PC-3 (cell line): Measurements from ENCODE around the gene TPM3. TPM values are rescaled to one million over a fixed set of nuclear protein-coding genes. Genes with fewer than 3 reads are reported as not detected.
A peak's percentile ranks its signal among the peaks of the same experiment; 100 is the strongest.

Experiments
- ATAC-seq: fragments of 200-7000 bp; cut with Tn5 transposase; 2 replicates; pipeline ENCODE4 v1.9.1; 2020; ENCODE audit warnings: mild to moderate bottlenecking, moderate library complexity
- Bru-seq: library from RNA; stranded (reverse); fragments of 400-500 nt; gene quantifications from one replicate; lab custom pipeline; 2021; lab: Mats Ljungman, UMichigan
- BruChase-seq, 2 experiments: library from RNA; stranded (reverse); fragments of 400-500 nt; gene quantifications; one replicate each; lab custom pipeline; 2021; lab: Mats Ljungman, UMichigan
- BruUV-seq: library from RNA; stranded (reverse); fragments of 400-500 nt; replicated peaks from 2 replicates; lab custom pipeline; 2021; lab: Mats Ljungman, UMichigan
- CTCF ChIA-PET: fragments of 300-600 bp; sonication (Branson Sonifier 250); formaldehyde crosslinking; loops from one replicate; lab custom pipeline; 2022; ENCODE audit warnings: antibody characterized with exemption; lab: Charles Lee
- POLR2A ChIA-PET: fragments of 300-600 bp; sonication (Branson Sonifier 250); formaldehyde crosslinking; loops from one replicate; lab custom pipeline; 2022; ENCODE audit warnings: antibody characterized with exemption; ENCODE audit not compliant: unreplicated experiment; lab: Charles Lee
- DNase-seq: peaks from one replicate; pipeline ENCODE4 v3.0.0-alpha.2; 2015
- H2AFZ ChIP-seq: fragments of 300-600 bp; sonication (generic); 2 replicates; pipeline ENCODE4 v1.6.0; 2016; ENCODE audit warnings: antibody characterized with exemption, low read length
- H3F3A ChIP-seq: fragments of 300-600 bp; sonication (generic); one replicate; pipeline ENCODE4 v1.6.0; 2017; ENCODE audit warnings: antibody characterized with exemption, low read length, control low read depth, mild to moderate bottlenecking; ENCODE audit not compliant: unreplicated experiment
- H3K27ac ChIP-seq: fragments of 300-600 bp; sonication (generic); 2 replicates; pipeline ENCODE4 v1.5.1; 2016; ENCODE audit warnings: mild to moderate bottlenecking, low read length
- H3K27me3 ChIP-seq: fragments of 300-600 bp; sonication (generic); 2 replicates; pipeline ENCODE4 v1.6.1; 2016; ENCODE audit warnings: low read length, mixed read lengths
- H3K36me3 ChIP-seq: fragments of 300-600 bp; sonication (generic); 2 replicates; pipeline ENCODE4 v1.6.1; 2016; ENCODE audit warnings: low read depth, mixed run types, low read length, mixed read lengths
- H3K4me1 ChIP-seq: fragments of 300-600 bp; sonication (generic); 2 replicates; pipeline ENCODE4 v1.5.1; 2016; ENCODE audit warnings: low read length; ENCODE audit not compliant: insufficient read depth
- H3K4me2 ChIP-seq: fragments of 300-600 bp; sonication (generic); 2 replicates; pipeline ENCODE4 v1.6.0; 2016; ENCODE audit warnings: low read length
- H3K4me3 ChIP-seq: fragments of 300-600 bp; sonication (generic); 2 replicates; pipeline ENCODE4 v1.5.1; 2016; ENCODE audit warnings: mild to moderate bottlenecking, low read length, mixed read lengths
- H3K79me2 ChIP-seq: fragments of 300-600 bp; sonication (generic); 2 replicates; pipeline ENCODE4 v1.6.1; 2017; ENCODE audit warnings: low read length, mixed read lengths
- H3K9ac ChIP-seq: fragments of 300-600 bp; sonication (generic); 2 replicates; pipeline ENCODE4 v1.6.0; 2016; ENCODE audit warnings: mild to moderate bottlenecking, low read length
- H3K9me2 ChIP-seq: fragments of 300-600 bp; sonication (generic); replicated peaks from 2 replicates; pipeline ENCODE4 v1.6.1; 2016; ENCODE audit warnings: mixed run types, low read length, mixed read lengths
- H3K9me3 ChIP-seq: fragments of 300-600 bp; sonication (generic); 2 replicates; pipeline ENCODE4 v1.6.1; 2016; ENCODE audit warnings: low read length, mixed read lengths
- H4K20me1 ChIP-seq: fragments of 300-600 bp; sonication (generic); 2 replicates; pipeline ENCODE4 v1.6.1; 2016; ENCODE audit warnings: low read length, mixed read lengths
- CTCF ChIP-seq: fragments of 300-600 bp; sonication (generic); conservative IDR thresholded peaks from 2 replicates; pipeline ENCODE4 v1.5.1; 2017; ENCODE audit warnings: antibody characterized with exemption, low read depth, mild to moderate bottlenecking, low read length
- EZH2 ChIP-seq: fragments of 300-600 bp; sonication (generic); IDR thresholded peaks from one replicate; pipeline ENCODE4 v1.6.1; 2017; ENCODE audit warnings: antibody characterized with exemption, mild to moderate bottlenecking, low read length; ENCODE audit not compliant: unreplicated experiment
- EZH2phosphoT487 ChIP-seq: fragments of 300-600 bp; sonication (generic); IDR thresholded peaks from 2 replicates; pipeline ENCODE4 v1.6.1; 2018; ENCODE audit warnings: mild to moderate bottlenecking, antibody characterized with exemption, low read length, borderline replicate concordance
- intact Hi-C: fragments of 100-400 bp; cut with micrococcal nuclease; formaldehyde crosslinking; loops from 2 replicates; pipeline ENCODE4 v1.9.0; 2023
- long read RNA-seq: library from polyadenylated mRNA; unstranded; transcript quantifications from one replicate; pipeline ENCODE4 v2.0.0, GENCODE V29; 2021; ENCODE audit not compliant: unreplicated experiment
- total RNA-seq: library from RNA; depleted of rRNA; stranded (reverse); fragments of >200 nt; gene quantifications from 2 replicates; pipeline ENCODE4 v1.2.3, GENCODE V29; 2014; rRNA removed

TPM3 gene
- total RNA-seq = 428 and 524 TPM in 2 replicates
- percentile 94 among the genes with signal in this experiment for Bru-seq, nascent RNA
- percentile 96 among the genes with signal in this experiment for BruChase-seq, experiment 1, labeled RNA remaining after a 6-hour chase
- percentile 92 among the genes with signal in this experiment for BruChase-seq, experiment 2, labeled RNA remaining after a 2-hour chase
- long read RNA-seq, transcript TPM3-219 (7 exons, 1,248 nt) = minor isoform, 11 of 607 reads
- long read RNA-seq, transcript TPM3-205 (9 exons, 1,771 nt) = minor isoform, 13 of 607 reads
- long read RNA-seq, transcript TPM3-212 (8 exons, 3,131 nt) = major isoform, 469 of 607 reads
- long read RNA-seq, partial matches to known transcripts = 20 of 607 reads
- long read RNA-seq, other reads (novel, unspliced or antisense) = 91 of 607 reads

- Histone ChIP-seq H3K9me3 (no peaks in the 10 kb centered on the region), H3K4me3 (no peak within 1 kb of the TSS), H3K27me3 (peaks cover 27% of the 10 kb centered on the region), H3K4me1 (peaks cover 4% of the 10 kb centered on the region; the same call in 1 of the 2 replicates), H3K27ac (no peak within 1 kb of the TSS), H3K9me2 (no peaks in the 10 kb centered on the region), H3K36me3 (no peaks in the 10 kb centered on the region), H4K20me1 (no peaks in the 10 kb centered on the region), H3K4me2 (no peak within 1 kb of the TSS), H3K9ac (no peak within 1 kb of the TSS), H3K79me2 (no peaks in the 10 kb centered on the region), H3F3A (no peaks in the 10 kb centered on the region), H2AFZ (no peak within 1 kb of the TSS)
- intact Hi-C loops = no loop called here
- ChIA-PET CTCF (no interaction called here), POLR2A (no interaction called here)
- no peak for TF ChIP-seq EZH2
- no peak for TF ChIP-seq CTCF
- no peak for TF ChIP-seq EZH2phosphoT487
- BruUV-seq = no TSS peak
- DNase-seq (no peak), ATAC-seq (no peak)
Observed at GRCh38 chr1:154191990-154192461, at the start of gene TPM3. Gene TPM3 (minus strand): TSS chr1:154192100. CDS start chr1:154192018, 82 bp downstream.

- intact Hi-C loops = no loop called here
- Histone ChIP-seq H3K36me3 (peaks cover 92% of the 10 kb centered on the region), H3K27me3 (no peaks in the 10 kb centered on the region)
Observed at GRCh38 chr1:154240294-154240833, 48.5 kb upstream of the TPM3 start.

More at GRCh38 chr1:154240294-154240833, 48.5 kb upstream of the TPM3 start:
- Histone ChIP-seq H4K20me1 (0 out of 2 replicates have a peak, but pooled peaks cover 6% of the 10 kb centered on the region), H3F3A (no peaks in the 10 kb centered on the region), H3K9ac (no peak overlapping the region), H2AFZ (no peak overlapping the region), H3K4me1 (no peaks in the 10 kb centered on the region), H3K9me2 (no peaks in the 10 kb centered on the region), H3K9me3 (no peaks in the 10 kb centered on the region), H3K4me3 (no peak overlapping the region), H3K27ac (no peak overlapping the region), H3K79me2 (peaks cover 32% of the 10 kb centered on the region), H3K4me2 (no peak overlapping the region)
- no peak for TF ChIP-seq EZH2phosphoT487
- no peak for TF ChIP-seq CTCF
- TF ChIP-seq EZH2 = no peak
- BruUV-seq = no TSS peak
- DNase-seq (no peak), ATAC-seq (no peak)
- CTCF ChIA-PET = no interaction called here
- POLR2A ChIA-PET = no interaction called here
